H9 (cell line): ENCODE measurements around the gene ALDOA. TPM values are rescaled to one million over a fixed set of nuclear protein-coding genes. Genes with fewer than 3 reads are reported as not detected.

Experiments
- DNase-seq: peaks from one replicate; pipeline ENCODE4 v3.0.0-alpha.2; 2017
- H2AFZ ChIP-seq: one replicate; pipeline ENCODE4 v1.6.1; 2013; ENCODE audit warnings: mild to moderate bottlenecking, low read length, control low read depth, moderate library complexity
- H2AK5ac ChIP-seq: 2 replicates; pipeline ENCODE4 v1.6.1; 2013; ENCODE audit warnings: low read length, control low read depth, mixed read lengths; ENCODE audit not compliant: insufficient read length
- H2BK120ac ChIP-seq: one replicate; pipeline ENCODE4 v1.6.1; 2013; ENCODE audit warnings: low read depth, mild to moderate bottlenecking, low read length, control low read depth, inconsistent platforms; ENCODE audit not compliant: poor library complexity, severe bottlenecking
- H2BK12ac ChIP-seq: 2 replicates; pipeline ENCODE4 v1.6.1; 2013; ENCODE audit warnings: low read length, control low read depth, mixed read lengths, low read depth; ENCODE audit not compliant: insufficient read length
- H2BK15ac ChIP-seq: 2 replicates; pipeline ENCODE4 v1.6.1; 2013; ENCODE audit warnings: low read depth, low read length, control low read depth
- H2BK20ac ChIP-seq: one replicate; pipeline ENCODE4 v1.6.1; 2013; ENCODE audit warnings: low read depth, mild to moderate bottlenecking, low read length, control low read depth, inconsistent platforms; ENCODE audit not compliant: poor library complexity, severe bottlenecking
- H2BK5ac ChIP-seq: 2 replicates; pipeline ENCODE4 v1.6.1; 2013; ENCODE audit warnings: low read length, control low read depth, mixed read lengths; ENCODE audit not compliant: insufficient read length
- H3K14ac ChIP-seq: 2 replicates; pipeline ENCODE4 v1.6.1; 2013; ENCODE audit warnings: low read length, control low read depth; ENCODE audit not compliant: insufficient read depth
- H3K18ac ChIP-seq: 2 replicates; pipeline ENCODE4 v1.6.1; 2013; ENCODE audit warnings: low read depth, mild to moderate bottlenecking, mixed read lengths, low read length, control low read depth; ENCODE audit not compliant: insufficient read length
- H3K23ac ChIP-seq: 2 replicates; pipeline ENCODE4 v1.6.1; 2013; ENCODE audit warnings: low read length, control low read depth, mixed read lengths, low read depth; ENCODE audit not compliant: insufficient read length
- H3K23me2 ChIP-seq: 2 replicates; pipeline ENCODE4 v1.6.1; 2013; ENCODE audit warnings: low read depth, mild to moderate bottlenecking, mixed read lengths, low read length, control low read depth; ENCODE audit not compliant: insufficient read length, poor library complexity, severe bottlenecking
- H3K27ac ChIP-seq: 2 replicates; pipeline ENCODE4 v1.5.1; 2013; ENCODE audit warnings: low read length, control low read depth, mixed read lengths, low read depth; ENCODE audit not compliant: insufficient read length
- H3K27me3 ChIP-seq: 2 replicates; pipeline ENCODE4 v1.6.1; 2013; ENCODE audit warnings: low read length, control low read depth, inconsistent platforms; ENCODE audit not compliant: insufficient read depth
- H3K4ac ChIP-seq: 2 replicates; pipeline ENCODE4 v1.6.1; 2013; ENCODE audit warnings: low read depth, mild to moderate bottlenecking, control low read depth, inconsistent platforms, low read length, moderate library complexity
- H3K4me1 ChIP-seq: 2 replicates; pipeline ENCODE4 v1.6.1; 2013; ENCODE audit warnings: low read length, control low read depth, inconsistent platforms; ENCODE audit not compliant: insufficient read depth
- H3K4me2 ChIP-seq: 2 replicates; pipeline ENCODE4 v1.6.1; 2013; ENCODE audit warnings: low read length, control low read depth, mixed read lengths; ENCODE audit not compliant: insufficient read length, insufficient read depth
- H3K56ac ChIP-seq: 2 replicates; pipeline ENCODE4 v1.6.1; 2013; ENCODE audit warnings: low read depth, mild to moderate bottlenecking, mixed read lengths, low read length, control low read depth; ENCODE audit not compliant: insufficient read length
- H3K79me1 ChIP-seq: 2 replicates; pipeline ENCODE4 v1.6.1; 2013; ENCODE audit warnings: low read depth, mild to moderate bottlenecking, moderate library complexity, low read length, control low read depth, inconsistent platforms; ENCODE audit not compliant: insufficient read depth, poor library complexity, severe bottlenecking
- H3K79me2 ChIP-seq: 2 replicates; pipeline ENCODE4 v1.6.1; 2013; ENCODE audit warnings: low read length, control low read depth, inconsistent platforms; ENCODE audit not compliant: insufficient read depth
- H3K9ac ChIP-seq: 2 replicates; pipeline ENCODE4 v1.6.1; 2013; ENCODE audit warnings: low read length, control low read depth, mixed read lengths; ENCODE audit not compliant: insufficient read length; ENCODE audit errors: extremely low read depth
- H3K9me3 ChIP-seq: one replicate; pipeline ENCODE4 v1.6.1; 2013; ENCODE audit warnings: low read depth, low read length, inconsistent platforms; ENCODE audit not compliant: control insufficient read depth
- H3T11ph ChIP-seq: one replicate; pipeline ENCODE4 v1.6.1; 2013; ENCODE audit warnings: mild to moderate bottlenecking, low read length, control low read depth, inconsistent platforms
- H4K20me1 ChIP-seq: one replicate; pipeline ENCODE4 v1.6.1; 2013; ENCODE audit not compliant: control insufficient read depth, insufficient read length, insufficient read depth
- H4K5ac ChIP-seq: 2 replicates; pipeline ENCODE4 v1.6.1; 2013; ENCODE audit warnings: low read depth, mild to moderate bottlenecking, mixed read lengths, low read length, control low read depth; ENCODE audit not compliant: insufficient read length
- H4K8ac ChIP-seq: replicated peaks from 2 replicates; pipeline ENCODE4 v1.6.1; 2013; ENCODE audit warnings: low read length, control low read depth, mixed read lengths, low read depth; ENCODE audit not compliant: insufficient read length
- H4K91ac ChIP-seq: 2 replicates; pipeline ENCODE4 v1.6.1; 2013; ENCODE audit warnings: low read depth, mild to moderate bottlenecking, moderate library complexity, mixed read lengths, low read length, control low read depth; ENCODE audit not compliant: insufficient read length
- H3K27ac Mint-ChIP-seq, 3 experiments: 2 replicates in 2 of 3; 3 replicates in 1 of 3; pipeline ENCODE4 v1.8.0; 2020 to 2021; ENCODE audit warnings: mixed read lengths in 3 of 3, mild to moderate bottlenecking in 1 of 3, moderate library complexity in 1 of 3
- H3K27me3 Mint-ChIP-seq: 2 replicates; pipeline ENCODE4 v1.8.0; 2021; ENCODE audit warnings: low read depth, mild to moderate bottlenecking, moderate library complexity, mixed read lengths
- H3K36me3 Mint-ChIP-seq, 3 experiments: 2 replicates in 2 of 3; 3 replicates in 1 of 3; pipeline ENCODE4 v1.8.0; 2020 to 2021; ENCODE audit warnings: low read depth in 3 of 3, mixed read lengths in 3 of 3; ENCODE audit not compliant: insufficient read depth in 1 of 3
- H3K4me1 Mint-ChIP-seq, 2 experiments: 2 replicates each; pipeline ENCODE4 v1.8.0; 2020; ENCODE audit warnings: mixed read lengths in 2 of 2
- H3K4me3 Mint-ChIP-seq, 2 experiments: 2 replicates in 1 of 2; 3 replicates in 1 of 2; pipeline ENCODE4 v1.8.0; 2020 to 2021; ENCODE audit warnings: mild to moderate bottlenecking in 2 of 2, mixed read lengths in 2 of 2, moderate library complexity in 1 of 2
- H3K9me3 Mint-ChIP-seq, 2 experiments: 2 replicates in 1 of 2; 3 replicates in 1 of 2; pipeline ENCODE4 v1.8.0; 2020; ENCODE audit warnings: mild to moderate bottlenecking in 2 of 2, mixed read lengths in 2 of 2, moderate library complexity in 1 of 2
- WGBS: extraction: QIAGEN DNeasy Blood & Tissue Kit; methylation state at CpG from one replicate; pipeline ENCODE4 v1.1.7; 2013; ENCODE audit warnings: missing lambda C conversion rate, low lambda C conversion rate, mixed read lengths; ENCODE audit not compliant: insufficient read length; ENCODE audit errors: extremely low coverage; 5-methylcytosine and 5-hydroxymethylcytosine counted together
- total RNA-seq: library from RNA; stranded (reverse); gene quantifications from 2 replicates; pipeline ENCODE4 v1.2.1, GENCODE V29; 2021
- TF ChIP-seq, protein P1 (sequence below): fragments of 200-600 bp; sonication (generic); conservative IDR thresholded peaks from 3 replicates; pipeline ENCODE4 v1.8.0; 2021; ENCODE audit warnings: antibody characterized with exemption, mild to moderate bottlenecking

The ALDOA gene
- total RNA-seq, 1 experiment from 2014 or later: 1,356 TPM

DNA sequence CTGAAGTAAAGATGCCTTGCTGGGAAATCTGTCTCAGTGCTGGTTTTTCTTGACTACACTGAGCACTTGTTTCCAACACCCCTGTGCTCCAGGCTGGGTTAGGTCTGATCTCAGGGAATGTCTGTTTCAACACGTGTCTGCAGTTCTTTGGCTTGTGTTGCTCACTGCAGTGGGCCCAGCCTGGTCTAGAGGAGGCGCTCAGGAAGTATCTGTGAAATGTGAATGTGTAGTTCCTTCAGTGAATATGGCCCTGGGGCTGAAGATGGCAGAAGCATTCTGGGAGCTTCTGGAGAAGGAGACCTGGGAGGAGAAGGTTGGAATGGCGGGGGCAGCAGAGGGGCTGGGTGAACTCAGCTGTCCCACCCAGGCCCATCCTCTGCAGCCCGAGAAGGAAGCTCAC lies 38.5 kb downstream of the ALDOA start:
- H2BK5ac ChIP-seq: no peak overlapping the region
- H3K4me1 ChIP-seq: no peaks in the 10 kb centered on the region
- H3K9me3 Mint-ChIP-seq: no peaks in the 10 kb centered on the region
- H3K56ac ChIP-seq: no peak overlapping the region
- peaks cover 6 to 25% (median 21%) of the 10 kb centered on the region in 3 experiments; a peak in 6 of 7 replicates for H3K36me3 Mint-ChIP-seq
- H3K27ac ChIP-seq: no peak overlapping the region
- no peaks in the 10 kb centered on the region for H3K79me1 ChIP-seq
- TF ChIP-seq, protein P1, sequence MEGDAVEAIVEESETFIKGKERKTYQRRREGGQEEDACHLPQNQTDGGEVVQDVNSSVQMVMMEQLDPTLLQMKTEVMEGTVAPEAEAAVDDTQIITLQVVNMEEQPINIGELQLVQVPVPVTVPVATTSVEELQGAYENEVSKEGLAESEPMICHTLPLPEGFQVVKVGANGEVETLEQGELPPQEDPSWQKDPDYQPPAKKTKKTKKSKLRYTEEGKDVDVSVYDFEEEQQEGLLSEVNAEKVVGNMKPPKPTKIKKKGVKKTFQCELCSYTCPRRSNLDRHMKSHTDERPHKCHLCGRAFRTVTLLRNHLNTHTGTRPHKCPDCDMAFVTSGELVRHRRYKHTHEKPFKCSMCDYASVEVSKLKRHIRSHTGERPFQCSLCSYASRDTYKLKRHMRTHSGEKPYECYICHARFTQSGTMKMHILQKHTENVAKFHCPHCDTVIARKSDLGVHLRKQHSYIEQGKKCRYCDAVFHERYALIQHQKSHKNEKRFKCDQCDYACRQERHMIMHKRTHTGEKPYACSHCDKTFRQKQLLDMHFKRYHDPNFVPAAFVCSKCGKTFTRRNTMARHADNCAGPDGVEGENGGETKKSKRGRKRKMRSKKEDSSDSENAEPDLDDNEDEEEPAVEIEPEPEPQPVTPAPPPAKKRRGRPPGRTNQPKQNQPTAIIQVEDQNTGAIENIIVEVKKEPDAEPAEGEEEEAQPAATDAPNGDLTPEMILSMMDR: no peak
- no peaks in the 10 kb centered on the region for H3K4me1 Mint-ChIP-seq
- H3T11ph ChIP-seq: no peak overlapping the region
- no peak overlapping the region for H2BK120ac ChIP-seq
- no peaks in the 10 kb centered on the region for H3K27me3 ChIP-seq
- H3K27ac Mint-ChIP-seq: peak overlapping the region in 2 of 3 experiments; percentile 13 to 49; a peak in 3 of 7 replicates
- no peak overlapping the region for H3K4me3 Mint-ChIP-seq
- H3K79me2 ChIP-seq: no peaks in the 10 kb centered on the region; the same call in 1 of the 2 replicates
- no peaks in the 10 kb centered on the region for H3K9me3 ChIP-seq
- H3K27me3 Mint-ChIP-seq: no peaks in the 10 kb centered on the region
- no peaks in the 10 kb centered on the region for H4K20me1 ChIP-seq
- H2BK12ac ChIP-seq: no peak overlapping the region
- no peak overlapping the region for H4K5ac ChIP-seq
- H3K4ac ChIP-seq: no peak overlapping the region
- H3K4me2 ChIP-seq: no peak overlapping the region
- H3K14ac ChIP-seq: no peak overlapping the region
- H3K18ac ChIP-seq: no peak overlapping the region
- DNase-seq: no peak
- no peak overlapping the region for H2BK15ac ChIP-seq
- no peak overlapping the region for H3K23ac ChIP-seq
- WGBS: no CpG with 5 or more reads among the region's 4 CpGs
- no peak overlapping the region for H3K9ac ChIP-seq
- no peak overlapping the region for H2AK5ac ChIP-seq
- no peak overlapping the region for H4K8ac ChIP-seq
- H2AFZ ChIP-seq: no peak overlapping the region
- no peak overlapping the region for H2BK20ac ChIP-seq
- no peak overlapping the region for H4K91ac ChIP-seq
- no peaks in the 10 kb centered on the region for H3K23me2 ChIP-seq
